Measurements from ENCODE around the gene TOGARAM2.

The TOGARAM2 gene

GRCh38 chr2:29057006-29057405, 75.9 kb downstream of the TOGARAM2 start:
- no peak for DNase-seq

GRCh38 chr2:29059624-29060023, 78.5 kb downstream of the TOGARAM2 start:
- no peak for DNase-seq

GRCh38 chr2:29060441-29060840, 79.3 kb downstream of the TOGARAM2 start:
- DNase-seq, result no peak

GRCh38 chr2:29061176-29061575, 80.1 kb downstream of the TOGARAM2 start:
- no peak for DNase-seq

GRCh38 chr2:29061616-29062015, 80.5 kb downstream of the TOGARAM2 start:
- no peak for DNase-seq

- no peak for DNase-seq
Observed at GRCh38 chr2:29062371-29062770, 81.3 kb downstream of the TOGARAM2 start.

- no peak for DNase-seq
Observed at GRCh38 chr2:29063056-29063455, 82.0 kb downstream of the TOGARAM2 start.

GRCh38 chr2:29063646-29064345, 82.7 kb downstream of the TOGARAM2 start:
- DNase-seq, result no peak

- DNase-seq, result no peak
Observed at GRCh38 chr2:29064346-29064715, 83.2 kb downstream of the TOGARAM2 start.

GRCh38 chr2:29064746-29065067, 83.6 kb downstream of the TOGARAM2 start:
- no peak for DNase-seq

- no peak for DNase-seq
Observed at GRCh38 chr2:29065068-29065811, 84.1 kb downstream of the TOGARAM2 start.

GRCh38 chr2:29066271-29066860, 85.3 kb downstream of the TOGARAM2 start:
- DNase-seq, result no peak

GRCh38 chr2:29066997-29067605, 86.0 kb downstream of the TOGARAM2 start:
- DNase-seq, result no peak

- no peak for DNase-seq
Observed at GRCh38 chr2:29068513-29068912, 87.4 kb downstream of the TOGARAM2 start.

- DNase-seq, result no peak
Observed at GRCh38 chr2:29070526-29070925, 89.4 kb downstream of the TOGARAM2 start.

GRCh38 chr2:29071032-29071975, 90.2 kb downstream of the TOGARAM2 start:
- DNase-seq, result no peak

- DNase-seq, result no peak
Observed at GRCh38 chr2:29072251-29072650, 91.2 kb downstream of the TOGARAM2 start.

- DNase-seq, result no peak
Observed at GRCh38 chr2:29072971-29073725, 92.0 kb downstream of the TOGARAM2 start.

- DNase-seq, result no peak
Observed at GRCh38 chr2:29073933-29074332, 92.8 kb downstream of the TOGARAM2 start.

- DNase-seq, result no peak
Observed at GRCh38 chr2:29074411-29074810, 93.3 kb downstream of the TOGARAM2 start, which contains the start of gene PCARE. PCARE (minus strand) TSS chr2:29074523; CDS start chr2:29074261, 262 bp downstream.

GRCh38 chr2:29075894-29076705, 95.0 kb downstream of the TOGARAM2 start:
- no peak for DNase-seq

Measured in OCI-M1 (cell line).